Progenitor cell of endocrine pancreas (in vitro differentiated cells): Measurements from ENCODE around the gene SCUBE1. TPM values are rescaled to one million over a fixed set of nuclear protein-coding genes. Genes with fewer than 3 reads are reported as not detected.

Source experiments
- DNase-seq: peaks from one replicate; pipeline ENCODE4 v3.0.0; 2021; ENCODE audit warnings: low spot score; ENCODE audit not compliant: unreplicated experiment
- H3K27ac Mint-ChIP-seq: 2 replicates; pipeline ENCODE4 v1.8.0; 2021; ENCODE audit warnings: mild to moderate bottlenecking, moderate library complexity, mixed read lengths
- H3K27me3 Mint-ChIP-seq: 2 replicates; pipeline ENCODE4 v1.8.0; 2021; ENCODE audit warnings: mixed read lengths
- H3K36me3 Mint-ChIP-seq: 2 replicates; pipeline ENCODE4 v1.8.0; 2022; ENCODE audit warnings: mixed read lengths; ENCODE audit not compliant: insufficient read depth
- H3K4me1 Mint-ChIP-seq: 2 replicates; pipeline ENCODE4 v1.8.0; 2021; ENCODE audit warnings: low read depth, mixed read lengths
- H3K4me3 Mint-ChIP-seq: 2 replicates; pipeline ENCODE4 v1.8.0; 2021; ENCODE audit warnings: low read depth, mild to moderate bottlenecking, moderate library complexity, mixed read lengths
- H3K9me3 Mint-ChIP-seq: 2 replicates; pipeline ENCODE4 v1.8.0; 2021; ENCODE audit warnings: low read depth, mixed read lengths
- long read RNA-seq: library from polyadenylated mRNA; unstranded; transcript quantifications from one replicate; pipeline ENCODE4 v2.0.0, GENCODE V29; 2020
- total RNA-seq: library from RNA; stranded (reverse); gene quantifications from 2 replicates; pipeline ENCODE4 v1.2.1, GENCODE V29; 2021
- TF ChIP-seq, protein P1 (sequence below): fragments of 200-600 bp; sonication (generic); IDR thresholded peaks from one replicate; pipeline ENCODE4 v1.5.0; 2021; ENCODE audit warnings: antibody characterized with exemption, mild to moderate bottlenecking; ENCODE audit not compliant: unreplicated experiment

The SCUBE1 gene
- total RNA-seq = 4.5 and 9.1 TPM in 2 replicates
- long read RNA-seq = 0 reads

DNA sequence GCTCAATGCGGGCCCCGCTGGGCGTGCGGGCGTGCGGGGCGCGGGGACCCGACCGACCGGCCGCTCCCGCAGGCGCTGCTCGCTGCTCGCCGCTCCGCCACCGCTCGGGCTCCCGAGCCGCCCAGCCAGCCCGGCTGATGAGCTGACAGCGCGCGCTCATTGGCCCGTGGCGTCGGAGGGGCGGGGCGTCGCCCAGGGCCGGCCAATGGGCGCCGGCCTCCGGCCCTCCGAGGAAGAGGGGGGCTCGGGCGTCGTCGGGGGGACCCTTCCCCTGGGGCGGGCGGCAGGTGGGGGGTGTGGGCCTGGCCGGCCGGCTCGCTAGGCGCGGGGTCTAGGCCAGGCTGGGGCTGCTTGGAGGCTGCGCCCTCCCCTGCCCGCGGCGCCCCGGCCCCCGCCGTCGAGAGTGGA, at the start of gene SCUBE1:
TSS of gene SCUBE1 (minus strand) at position 111 of the 408 bp plus-strand sequence. CDS start 111 bp downstream, outside the sequence.
- Mint-ChIP-seq H3K27me3 (peaks cover 73% of the 10 kb centered on the region), H3K4me3 (peak within 1 kb of the TSS; percentile 50), H3K9me3 (no peaks in the 10 kb centered on the region), H3K36me3 (no peaks in the 10 kb centered on the region), H3K4me1 (peaks cover 2% of the 10 kb centered on the region), H3K27ac (no peak within 1 kb of the TSS)
- DNase-seq = peak; percentile 67
- TF ChIP-seq, protein P1, sequence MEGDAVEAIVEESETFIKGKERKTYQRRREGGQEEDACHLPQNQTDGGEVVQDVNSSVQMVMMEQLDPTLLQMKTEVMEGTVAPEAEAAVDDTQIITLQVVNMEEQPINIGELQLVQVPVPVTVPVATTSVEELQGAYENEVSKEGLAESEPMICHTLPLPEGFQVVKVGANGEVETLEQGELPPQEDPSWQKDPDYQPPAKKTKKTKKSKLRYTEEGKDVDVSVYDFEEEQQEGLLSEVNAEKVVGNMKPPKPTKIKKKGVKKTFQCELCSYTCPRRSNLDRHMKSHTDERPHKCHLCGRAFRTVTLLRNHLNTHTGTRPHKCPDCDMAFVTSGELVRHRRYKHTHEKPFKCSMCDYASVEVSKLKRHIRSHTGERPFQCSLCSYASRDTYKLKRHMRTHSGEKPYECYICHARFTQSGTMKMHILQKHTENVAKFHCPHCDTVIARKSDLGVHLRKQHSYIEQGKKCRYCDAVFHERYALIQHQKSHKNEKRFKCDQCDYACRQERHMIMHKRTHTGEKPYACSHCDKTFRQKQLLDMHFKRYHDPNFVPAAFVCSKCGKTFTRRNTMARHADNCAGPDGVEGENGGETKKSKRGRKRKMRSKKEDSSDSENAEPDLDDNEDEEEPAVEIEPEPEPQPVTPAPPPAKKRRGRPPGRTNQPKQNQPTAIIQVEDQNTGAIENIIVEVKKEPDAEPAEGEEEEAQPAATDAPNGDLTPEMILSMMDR = no peak

DNA sequence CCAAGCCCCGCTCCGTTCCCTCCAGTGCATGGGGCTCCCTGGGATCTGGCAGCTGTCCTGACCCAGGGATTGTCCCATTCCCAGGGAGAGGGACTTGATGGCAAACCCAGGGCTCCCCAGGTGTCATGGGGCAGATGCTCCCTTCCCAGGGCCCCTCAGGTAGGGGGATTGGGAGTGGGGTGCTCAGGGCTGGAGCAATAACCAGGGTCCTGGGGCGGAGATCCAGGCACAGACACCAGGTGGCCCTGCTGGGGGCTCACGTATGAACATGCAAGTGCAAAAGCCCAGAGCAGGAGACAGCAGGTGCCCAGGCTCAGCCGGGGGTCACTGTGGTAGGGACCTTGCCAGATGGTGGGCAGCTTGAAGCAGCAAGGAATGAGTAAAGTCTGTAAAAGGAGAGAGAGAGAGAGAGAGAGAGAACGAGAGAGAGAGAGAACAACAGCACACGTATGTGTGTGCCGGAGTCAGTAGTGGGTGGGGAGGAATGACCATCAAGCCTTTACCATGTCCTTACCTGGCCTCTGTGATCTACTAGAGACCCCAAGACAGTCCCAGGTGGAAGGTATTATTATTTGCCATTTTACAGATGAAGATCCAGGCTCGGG, 49.3 kb upstream of the SCUBE1 start:
- H3K4me3 Mint-ChIP-seq = peak overlapping the region; percentile 38
- H3K9me3 Mint-ChIP-seq = peaks cover 6% of the 10 kb centered on the region
- peak overlapping the region; percentile 97 for H3K27ac Mint-ChIP-seq
- H3K4me1 Mint-ChIP-seq = peaks cover 35% of the 10 kb centered on the region
- TF ChIP-seq, protein P1 = no peak
- H3K36me3 Mint-ChIP-seq = no peaks in the 10 kb centered on the region
- DNase-seq = no peak
- H3K27me3 Mint-ChIP-seq = peaks cover 7% of the 10 kb centered on the region

DNA sequence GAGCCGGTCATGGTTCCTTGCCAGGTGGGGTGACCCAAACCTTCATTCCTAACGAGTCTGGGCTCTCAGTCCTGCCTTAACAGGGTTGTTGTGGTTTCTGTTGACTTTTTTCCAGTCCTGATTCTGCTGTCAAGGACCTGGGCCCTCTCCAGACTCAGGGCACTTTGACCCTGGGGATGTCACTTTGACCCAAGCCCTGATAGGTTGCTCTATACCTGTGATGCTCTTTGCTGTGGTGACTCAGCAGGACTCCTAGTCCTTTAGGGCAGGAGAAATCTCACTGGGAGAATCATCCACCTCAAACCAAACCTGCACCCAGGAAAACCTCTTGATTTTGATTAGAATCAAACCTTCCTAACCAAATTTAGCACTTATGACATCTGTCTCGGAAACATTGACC, 48.1 kb upstream of the SCUBE1 start:
- Mint-ChIP-seq H3K36me3 (no peaks in the 10 kb centered on the region), H3K9me3 (peaks cover 6% of the 10 kb centered on the region), H3K27me3 (peaks cover 13% of the 10 kb centered on the region), H3K4me1 (peaks cover 25% of the 10 kb centered on the region), H3K27ac (no peak overlapping the region), H3K4me3 (no peak overlapping the region)
- TF ChIP-seq, protein P1 = no peak
- DNase-seq = no peak

DNA sequence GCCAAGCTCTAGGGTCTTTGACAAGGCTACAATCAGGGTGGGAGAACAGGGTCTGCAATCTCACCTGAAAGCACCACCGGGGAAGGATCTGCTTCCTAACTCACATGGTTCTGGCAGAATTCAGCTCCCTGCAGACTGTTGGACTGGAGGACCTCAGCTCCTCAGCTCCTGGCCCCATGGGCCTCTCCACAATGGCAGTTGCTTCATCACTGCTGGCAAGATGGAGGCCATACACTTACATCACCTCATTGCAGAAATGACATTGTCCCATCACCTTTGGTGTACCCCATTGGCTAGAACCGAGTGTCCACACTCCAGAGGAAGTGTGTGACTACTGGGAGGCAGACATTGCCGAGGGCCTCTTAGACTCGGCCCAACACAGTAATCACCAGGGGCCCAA, 47.7 kb upstream of the SCUBE1 start:
- Mint-ChIP-seq H3K36me3 (no peaks in the 10 kb centered on the region), H3K27ac (no peak overlapping the region), H3K4me3 (no peak overlapping the region), H3K9me3 (peaks cover 6% of the 10 kb centered on the region), H3K27me3 (peaks cover 16% of the 10 kb centered on the region), H3K4me1 (peaks cover 24% of the 10 kb centered on the region)
- TF ChIP-seq, protein P1 = no peak
- DNase-seq = no peak

DNA sequence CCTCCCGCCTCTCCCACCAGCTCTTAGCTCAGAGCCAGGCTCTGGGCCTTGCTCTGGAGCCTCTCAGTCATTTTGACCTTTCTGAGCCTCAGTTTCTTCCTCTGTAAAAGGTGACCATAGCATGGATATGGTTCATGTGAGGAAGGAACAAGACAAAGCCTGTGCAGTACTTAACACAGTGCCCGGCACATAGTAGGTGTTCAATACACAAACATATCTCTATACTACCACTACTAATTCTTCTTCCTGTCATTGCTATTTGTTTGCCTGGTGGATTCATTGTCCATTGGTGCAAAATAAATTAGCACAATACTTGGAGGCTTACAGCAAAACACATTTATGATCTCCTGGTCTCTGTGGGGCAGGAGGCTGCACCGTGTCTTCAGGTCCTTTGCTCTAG, 47.0 kb upstream of the SCUBE1 start:
- Mint-ChIP-seq H3K9me3 (peaks cover 6% of the 10 kb centered on the region), H3K27me3 (peaks cover 21% of the 10 kb centered on the region), H3K4me3 (no peak overlapping the region), H3K4me1 (peaks cover 24% of the 10 kb centered on the region), H3K36me3 (no peaks in the 10 kb centered on the region), H3K27ac (no peak overlapping the region)
- TF ChIP-seq, protein P1 = no peak
- DNase-seq = no peak
